GM21825 (cell line): ENCODE measurements around the gene PHLDB3.
A peak's percentile ranks its signal among the peaks of the same experiment; 100 is the strongest.

ENCODE experiments used
- ATAC-seq: cut with Tn5 transposase; IDR thresholded peaks from one replicate; pipeline ENCODE4 v1.9.1; 2021; ENCODE audit warnings: mild to moderate bottlenecking, moderate library complexity; ENCODE audit not compliant: unreplicated experiment

The PHLDB3 gene

GRCh38 chr19:43471091-43471490 is 33.5 kb downstream of the PHLDB3 start:
- ATAC-seq: no peak

GRCh38 chr19:43470288-43470687 is 34.3 kb downstream of the PHLDB3 start:
- no peak for ATAC-seq

- no peak for ATAC-seq
Observed at GRCh38 chr19:43469160-43469480, 35.4 kb downstream of the PHLDB3 start.

GRCh38 chr19:43468354-43469159 is 36.0 kb downstream of the PHLDB3 start:
- ATAC-seq: no peak

GRCh38 chr19:43467730-43468129 is 36.8 kb downstream of the PHLDB3 start:
- no peak for ATAC-seq

- ATAC-seq: no peak
Observed at GRCh38 chr19:43467276-43467675, 37.3 kb downstream of the PHLDB3 start.

GRCh38 chr19:43466793-43467192 is 37.8 kb downstream of the PHLDB3 start:
- no peak for ATAC-seq

- no peak for ATAC-seq
Observed at GRCh38 chr19:43465468-43466120, 39.0 kb downstream of the PHLDB3 start, which contains the start of gene LYPD3. LYPD3 (minus strand) TSS chr19:43465608; CDS start chr19:43465571, 37 bp downstream.

- ATAC-seq: peak; percentile 35
Observed at GRCh38 chr19:43464134-43464775, 40.3 kb downstream of the PHLDB3 start.

- peak; percentile 72 for ATAC-seq
Observed at GRCh38 chr19:43463381-43464133, 41.0 kb downstream of the PHLDB3 start.

GRCh38 chr19:43462785-43463380 is 41.7 kb downstream of the PHLDB3 start:
- ATAC-seq: no peak

GRCh38 chr19:43462383-43462782 is 42.2 kb downstream of the PHLDB3 start:
- no peak for ATAC-seq

GRCh38 chr19:43461303-43461702 is 43.2 kb downstream of the PHLDB3 start:
- ATAC-seq: no peak

- no peak for ATAC-seq
Observed at GRCh38 chr19:43460362-43461016, 44.1 kb downstream of the PHLDB3 start.

- no peak for ATAC-seq
Observed at GRCh38 chr19:43457809-43458208, 46.7 kb downstream of the PHLDB3 start.

- ATAC-seq: no peak
Observed at GRCh38 chr19:43455321-43456113, 49.0 kb downstream of the PHLDB3 start.

GRCh38 chr19:43454031-43454430 is 50.5 kb downstream of the PHLDB3 start:
- no peak for ATAC-seq

GRCh38 chr19:43452582-43452981 is 52.0 kb downstream of the PHLDB3 start:
- no peak for ATAC-seq

- no peak for ATAC-seq
Observed at GRCh38 chr19:43450545-43450997, 54.0 kb downstream of the PHLDB3 start.
